ENCODE results near the gene IGFL2. TPM values are rescaled to one million over a fixed set of nuclear protein-coding genes. Genes with fewer than 3 reads are reported as not detected.

The IGFL2 gene
- total RNA-seq, 4 donors from 2014 or later = 10.1 to 39.2 (median 16.1) TPM

GRCh38 chr19:46142294-46142693 lies 5.7 kb upstream of the IGFL2 start:
- no peak for DNase-seq (ENCODE audit: low spot score in 2 of 2)
- Histone ChIP-seq H3K27ac (no peak overlapping the region), H3K4me1 (no peaks in the 10 kb centered on the region), H3K36me3 (no peaks in the 10 kb centered on the region), H3K27me3 (peaks cover 3% of the 10 kb centered on the region), H3K4me3 (no peak overlapping the region), H3K9me3 (no peaks in the 10 kb centered on the region)
- TF ChIP-seq POLR2A (IDR thresholded peaks at IDR 0.05) (no peak), EP300 (IDR thresholded peaks at IDR 0.05) (no peak), POLR2AphosphoS5 (IDR thresholded peaks at IDR 0.05) (no peak), CTCF (IDR thresholded peaks at IDR 0.05) (no peak)
- 55% methylated on average over 4 of the region's 4 CpGs for WGBS

- no peak overlapping the region for H3K4me3 ChIP-seq
- WGBS = 51% methylated on average over 3 of the region's 3 CpGs
- TF ChIP-seq EP300 (IDR thresholded peaks at IDR 0.05) = no peak
- no peak for TF ChIP-seq POLR2AphosphoS5 (IDR thresholded peaks at IDR 0.05)
- no peak for TF ChIP-seq CTCF (IDR thresholded peaks at IDR 0.05)
- no peak for TF ChIP-seq POLR2A (IDR thresholded peaks at IDR 0.05)
- H3K9me3 ChIP-seq = no peaks in the 10 kb centered on the region
- no peaks in the 10 kb centered on the region for H3K36me3 ChIP-seq
- no peak for DNase-seq (ENCODE audit: low spot score in 2 of 2)
- no peaks in the 10 kb centered on the region for H3K4me1 ChIP-seq
- H3K27me3 ChIP-seq = no peaks in the 10 kb centered on the region
- H3K27ac ChIP-seq = no peak overlapping the region
These were observed 3.3 kb upstream of the IGFL2 start for GRCh38 chr19:46144756-46145155.

GRCh38 chr19:46147166-46147740 lies 785 bp upstream of the IGFL2 start:
- DNase-seq (ENCODE audit: low spot score in 2 of 2) = no peak
- TF ChIP-seq EP300 (IDR thresholded peaks at IDR 0.05) (no peak), POLR2AphosphoS5 (IDR thresholded peaks at IDR 0.05) (no peak), POLR2A (IDR thresholded peaks at IDR 0.05) (no peak), CTCF (IDR thresholded peaks at IDR 0.05) (no peak)
- Histone ChIP-seq H3K9me3 (no peaks in the 10 kb centered on the region), H3K27me3 (peaks cover 3% of the 10 kb centered on the region), H3K27ac (no peak overlapping the region), H3K4me3 (no peak overlapping the region), H3K4me1 (no peaks in the 10 kb centered on the region), H3K36me3 (no peaks in the 10 kb centered on the region)
- 75% methylated on average over 8 of the region's 8 CpGs for WGBS

- no peak for TF ChIP-seq POLR2AphosphoS5 (IDR thresholded peaks at IDR 0.05)
- TF ChIP-seq CTCF (IDR thresholded peaks at IDR 0.05) = no peak
- no peak for TF ChIP-seq EP300 (IDR thresholded peaks at IDR 0.05)
- no peak for TF ChIP-seq POLR2A (IDR thresholded peaks at IDR 0.05)
- WGBS = 81% methylated on average over 5 of the region's 5 CpGs
- H3K4me3 ChIP-seq = no peak overlapping the region
- H3K27ac ChIP-seq = no peak overlapping the region
- no peak for DNase-seq (ENCODE audit: low spot score in 2 of 2)
- H3K27me3 ChIP-seq = peaks cover 8% of the 10 kb centered on the region
- H3K4me1 ChIP-seq = no peaks in the 10 kb centered on the region
- H3K9me3 ChIP-seq = no peaks in the 10 kb centered on the region
- H3K36me3 ChIP-seq = no peaks in the 10 kb centered on the region
These were observed 2.6 kb downstream of the IGFL2 start for GRCh38 chr19:46150606-46151005.

GRCh38 chr19:46155237-46155636 lies 7.2 kb downstream of the IGFL2 start:
- TF ChIP-seq POLR2A (IDR thresholded peaks at IDR 0.05) = no peak
- no peak for TF ChIP-seq POLR2AphosphoS5 (IDR thresholded peaks at IDR 0.05)
- TF ChIP-seq CTCF (IDR thresholded peaks at IDR 0.05) = no peak
- no peak for TF ChIP-seq EP300 (IDR thresholded peaks at IDR 0.05)
- H3K36me3 ChIP-seq = no peaks in the 10 kb centered on the region
- H3K27ac ChIP-seq = no peak overlapping the region
- no peak overlapping the region for H3K4me3 ChIP-seq
- H3K9me3 ChIP-seq = no peaks in the 10 kb centered on the region
- H3K27me3 ChIP-seq = peaks cover 8% of the 10 kb centered on the region
- 76% methylated on average over 3 of the region's 3 CpGs for WGBS
- DNase-seq (ENCODE audit: low spot score in 2 of 2) = no peak
- H3K4me1 ChIP-seq = no peaks in the 10 kb centered on the region

Data from suprapubic skin (tissue), 4 donors.